GM12801 (cell line): ENCODE data around the gene AKAP13.

Experiments
- TF ChIP-seq, protein P1 (sequence below): IDR thresholded peaks from one replicate; pipeline ENCODE4 v1.5.1; 2011; ENCODE audit warnings: control low read depth; ENCODE audit not compliant: insufficient read length; ENCODE audit errors: extremely low read depth

The AKAP13 gene

DNA sequence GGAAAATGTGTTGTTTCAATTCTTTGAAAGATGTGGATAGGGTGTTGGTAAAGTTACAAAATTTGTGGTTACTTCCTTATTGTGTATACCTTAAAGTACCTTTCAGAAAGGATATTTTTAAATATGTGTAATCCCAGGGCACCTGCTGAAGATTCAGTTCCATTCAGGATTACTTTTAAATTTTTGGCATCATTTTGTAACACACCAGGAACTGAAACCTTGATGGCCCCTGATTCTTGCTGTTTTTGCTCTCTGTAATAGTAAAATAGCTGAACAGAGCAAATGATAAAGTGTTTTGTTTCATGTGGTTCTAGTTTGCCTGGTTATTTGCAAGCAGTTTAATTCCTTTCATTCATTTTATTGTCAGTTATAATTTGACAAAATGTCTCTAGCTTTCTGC lies 253.5 kb downstream of the AKAP13 start:
- TF ChIP-seq, protein P1, sequence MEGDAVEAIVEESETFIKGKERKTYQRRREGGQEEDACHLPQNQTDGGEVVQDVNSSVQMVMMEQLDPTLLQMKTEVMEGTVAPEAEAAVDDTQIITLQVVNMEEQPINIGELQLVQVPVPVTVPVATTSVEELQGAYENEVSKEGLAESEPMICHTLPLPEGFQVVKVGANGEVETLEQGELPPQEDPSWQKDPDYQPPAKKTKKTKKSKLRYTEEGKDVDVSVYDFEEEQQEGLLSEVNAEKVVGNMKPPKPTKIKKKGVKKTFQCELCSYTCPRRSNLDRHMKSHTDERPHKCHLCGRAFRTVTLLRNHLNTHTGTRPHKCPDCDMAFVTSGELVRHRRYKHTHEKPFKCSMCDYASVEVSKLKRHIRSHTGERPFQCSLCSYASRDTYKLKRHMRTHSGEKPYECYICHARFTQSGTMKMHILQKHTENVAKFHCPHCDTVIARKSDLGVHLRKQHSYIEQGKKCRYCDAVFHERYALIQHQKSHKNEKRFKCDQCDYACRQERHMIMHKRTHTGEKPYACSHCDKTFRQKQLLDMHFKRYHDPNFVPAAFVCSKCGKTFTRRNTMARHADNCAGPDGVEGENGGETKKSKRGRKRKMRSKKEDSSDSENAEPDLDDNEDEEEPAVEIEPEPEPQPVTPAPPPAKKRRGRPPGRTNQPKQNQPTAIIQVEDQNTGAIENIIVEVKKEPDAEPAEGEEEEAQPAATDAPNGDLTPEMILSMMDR: no peak

DNA sequence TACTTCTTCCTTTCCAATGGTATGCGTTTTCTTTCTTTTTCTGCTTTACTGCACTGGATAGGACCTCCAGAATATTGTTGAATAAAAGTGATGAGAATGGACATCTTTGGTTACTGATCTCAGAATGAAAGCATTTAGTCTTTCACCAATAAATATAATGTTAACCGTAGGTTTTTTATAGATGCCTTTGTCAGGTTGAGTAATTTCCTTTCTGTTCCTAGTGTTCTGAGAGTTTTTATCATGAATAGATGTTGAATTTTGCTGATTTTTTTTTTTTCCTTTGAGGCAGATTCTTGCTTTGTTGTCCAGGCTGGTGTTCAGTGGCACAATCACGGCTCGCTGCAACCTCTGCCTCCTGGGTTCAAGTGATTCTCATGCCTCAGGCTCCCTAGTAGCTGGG lies 255.9 kb downstream of the AKAP13 start:
- TF ChIP-seq, protein P1: no peak

DNA sequence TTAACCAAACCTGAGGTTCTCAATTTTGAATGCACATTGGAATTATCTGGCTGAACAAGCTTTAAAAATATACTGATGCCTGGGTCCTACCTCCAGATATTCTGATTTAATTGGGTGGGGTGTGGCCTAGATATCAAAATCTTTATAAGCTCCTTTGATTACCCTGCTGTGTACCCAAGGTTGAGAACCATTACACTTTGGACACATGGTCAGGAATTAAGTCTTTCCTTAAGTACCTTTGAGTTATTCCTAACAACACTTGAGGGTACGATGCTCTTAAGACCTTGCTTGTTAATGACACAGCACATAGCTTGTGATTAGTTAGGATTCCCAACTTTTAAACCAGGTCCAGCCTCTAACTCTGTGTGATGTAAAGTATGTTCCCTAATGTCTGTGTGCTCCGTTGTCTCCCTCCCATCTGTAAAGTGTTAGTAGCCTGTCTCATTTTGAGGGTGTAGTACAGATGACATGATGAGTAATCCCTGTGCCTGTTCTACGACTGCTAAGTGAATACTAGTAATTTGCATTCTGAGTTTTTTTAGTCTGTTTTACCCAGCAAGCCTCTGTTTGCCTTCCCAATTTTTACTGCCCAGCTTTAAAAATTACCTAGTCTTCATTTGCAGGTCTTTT lies 259.5 kb downstream of the AKAP13 start:
- TF ChIP-seq, protein P1: no peak

DNA sequence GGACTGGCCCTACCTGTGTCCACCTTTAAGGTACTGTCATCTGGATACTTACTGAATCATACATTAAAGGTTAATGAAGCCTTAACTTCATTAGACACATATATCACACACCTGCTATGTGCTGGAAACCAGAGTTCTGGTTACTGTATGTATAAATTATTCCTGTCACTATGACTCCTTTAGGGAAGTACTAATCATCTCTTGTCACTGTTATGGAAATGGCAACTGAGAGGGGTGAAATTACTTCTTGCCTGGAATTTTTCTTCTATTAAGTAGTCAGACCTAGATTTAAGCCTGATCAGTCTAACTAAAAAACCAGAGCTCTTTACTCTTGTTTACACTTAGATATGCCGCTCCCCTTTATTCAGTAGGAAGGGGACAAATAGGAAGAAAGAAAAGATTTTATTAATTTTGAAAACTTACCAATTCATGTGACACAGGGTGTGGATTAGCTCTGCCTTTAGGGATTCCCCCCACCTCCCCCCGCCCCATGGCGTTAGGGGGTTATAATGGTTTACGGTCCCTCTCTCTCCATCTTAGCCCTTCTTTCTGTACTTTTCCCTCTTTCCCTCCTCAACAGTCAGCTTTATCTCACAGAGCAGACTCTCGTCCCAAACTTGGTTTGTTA lies 261.8 kb downstream of the AKAP13 start:
- TF ChIP-seq, protein P1: no peak

DNA sequence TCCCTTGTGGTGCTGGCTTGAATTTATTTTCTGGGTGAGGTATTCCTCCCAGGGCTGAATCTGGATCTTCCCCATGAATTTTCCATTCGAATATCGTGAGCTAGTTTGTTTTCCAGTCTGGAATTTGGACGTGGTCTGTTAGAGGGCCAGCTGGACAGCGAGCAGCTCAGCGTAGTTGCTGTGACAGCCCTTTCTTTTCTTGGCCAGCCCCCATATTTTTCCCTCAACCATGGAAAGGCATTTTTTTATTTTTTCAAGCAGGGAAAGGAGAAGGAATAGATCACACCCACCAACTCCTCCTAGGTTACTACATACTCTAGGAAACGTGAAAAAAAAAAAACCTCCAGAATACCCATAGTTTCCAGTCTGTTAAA lies 262.3 kb downstream of the AKAP13 start:
- TF ChIP-seq, protein P1: no peak

DNA sequence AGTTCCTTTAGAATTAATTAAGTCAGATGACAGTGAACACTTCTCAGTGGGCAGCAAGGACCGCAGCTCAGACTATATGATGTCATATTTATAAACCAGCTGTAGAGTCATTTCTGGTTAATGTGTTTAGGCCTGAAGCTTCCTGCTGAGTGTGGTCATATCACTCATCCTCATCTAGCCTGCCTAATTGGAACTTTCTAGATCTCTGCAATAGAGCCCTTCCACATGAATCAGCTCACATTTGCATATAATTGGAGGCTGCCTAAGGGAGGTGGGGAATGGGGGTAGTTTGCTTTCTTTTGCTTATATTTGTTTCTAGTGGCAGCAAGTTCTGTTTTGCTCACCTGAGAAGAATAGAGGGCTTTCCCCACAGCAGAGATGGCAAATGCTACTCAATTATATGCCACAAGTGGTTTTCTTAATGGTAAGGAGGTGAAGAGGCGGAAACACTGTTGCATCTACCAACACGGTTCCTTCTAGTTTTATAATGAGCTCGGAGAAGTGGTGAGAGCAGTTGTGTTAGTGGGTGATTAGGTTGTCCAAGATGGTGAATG lies 266.2 kb downstream of the AKAP13 start:
- TF ChIP-seq, protein P1: no peak

GRCh38 chr15:85649372-85649771 lies 269.0 kb downstream of the AKAP13 start:
- TF ChIP-seq, protein P1: no peak
